HepG2 (cell line): ENCODE results near the gene DHX36. TPM values are rescaled to one million over a fixed set of nuclear protein-coding genes. Genes with fewer than 3 reads are reported as not detected.
A peak's percentile ranks its signal among the peaks of the same experiment; 100 is the strongest.

Experiments used
- ATF5 ChIP-seq: sonication (generic); formaldehyde crosslinking; IDR thresholded peaks from 2 replicates; pipeline ENCODE4 v1.4.0; 2020; ENCODE audit warnings: mild to moderate bottlenecking, low read depth, missing genetic modification reagents
- CAMTA2 ChIP-seq: sonication (generic); formaldehyde crosslinking; IDR thresholded peaks from 2 replicates; pipeline ENCODE4 v1.4.0; 2020; ENCODE audit warnings: mild to moderate bottlenecking, missing genetic modification reagents, borderline replicate concordance
- CEBPG ChIP-seq: IDR thresholded peaks from 2 replicates; pipeline ENCODE4 v1.6.1; 2016
- E2F1 ChIP-seq: sonication (generic); formaldehyde crosslinking; IDR thresholded peaks from 2 replicates; pipeline ENCODE4 v1.5.0; 2020; ENCODE audit warnings: missing genetic modification reagents
- GPN1 ChIP-seq: sonication (generic); formaldehyde crosslinking; IDR thresholded peaks from 2 replicates; pipeline ENCODE4 v1.5.1; 2020; ENCODE audit warnings: missing genetic modification reagents, borderline replicate concordance
- HOMEZ ChIP-seq: IDR thresholded peaks from 2 replicates; pipeline ENCODE4 v1.6.1; 2016; ENCODE audit warnings: low read depth
- KAT7 ChIP-seq: IDR thresholded peaks from 2 replicates; pipeline ENCODE4 v1.6.1; 2018; ENCODE audit warnings: borderline replicate concordance, missing compliant biosample characterization
- LCORL ChIP-seq, 2 experiments: fragments of 450-650 bp in 1 of 2; sonication (generic) in 1 of 2; formaldehyde crosslinking in 1 of 2; IDR thresholded peaks; 2 replicates each; pipeline versions ENCODE4 v1.5.0 to v1.6.1; 2017 to 2020; ENCODE audit warnings: antibody characterized with exemption in 1 of 2, missing genetic modification reagents in 1 of 2
- MED8 ChIP-seq: sonication (generic); formaldehyde crosslinking; IDR thresholded peaks from 2 replicates; pipeline ENCODE4 v1.8.1; 2023; ENCODE audit warnings: mild to moderate bottlenecking, missing genetic modification reagents; ENCODE audit not compliant: insufficient replicate concordance
- MEIS1 ChIP-seq: sonication (generic); formaldehyde crosslinking; IDR thresholded peaks from 2 replicates; pipeline ENCODE4 v1.9.0; 2021; ENCODE audit warnings: mild to moderate bottlenecking, missing genetic modification reagents, moderate library complexity, borderline replicate concordance
- MYPOP ChIP-seq: sonication (generic); formaldehyde crosslinking; IDR thresholded peaks from 2 replicates; pipeline ENCODE4 v1.8.1; 2023; ENCODE audit warnings: mild to moderate bottlenecking, moderate library complexity, missing genetic modification reagents
- NR3C1 ChIP-seq: sonication (generic); formaldehyde crosslinking; IDR thresholded peaks from 2 replicates; pipeline ENCODE4 v1.4.0; 2020; ENCODE audit warnings: missing genetic modification reagents
- PHF8 ChIP-seq: sonication (generic); formaldehyde crosslinking; IDR thresholded peaks from 2 replicates; pipeline ENCODE4 v1.5.0; 2020; ENCODE audit warnings: missing genetic modification reagents
- PITX1 ChIP-seq: sonication (generic); formaldehyde crosslinking; IDR thresholded peaks from 2 replicates; pipeline ENCODE4 v1.5.1; 2020; ENCODE audit warnings: mild to moderate bottlenecking, missing genetic modification reagents
- SOX5 ChIP-seq: IDR thresholded peaks from 2 replicates; pipeline ENCODE4 v1.6.1; 2016; ENCODE audit warnings: borderline replicate concordance
- TARDBP ChIP-seq: sonication (generic); formaldehyde crosslinking; IDR thresholded peaks from 2 replicates; pipeline ENCODE4 v1.8.0; 2022; ENCODE audit warnings: mild to moderate bottlenecking, missing genetic modification reagents
- ZBTB10 ChIP-seq: sonication (generic); formaldehyde crosslinking; IDR thresholded peaks from 2 replicates; pipeline ENCODE4 v1.4.0; 2020; ENCODE audit warnings: missing genetic modification reagents, borderline replicate concordance
- ZBTB14 ChIP-seq: sonication (generic); formaldehyde crosslinking; IDR thresholded peaks from 2 replicates; pipeline ENCODE4 v1.4.0; 2020; ENCODE audit warnings: missing genetic modification reagents
- polyA plus RNA-seq, 8 experiments: library from polyadenylated mRNA; depleted of rRNA in 3 of 8; stranded (reverse) in 7 of 8; unstranded in 1 of 8; fragments of >200 nt; fragmentation: Illumina TruSeq in 4 of 8; extraction: Trizol in 4 of 8; gene quantifications; 2 replicates each; pipeline versions ENCODE4 v1.2.1 to v1.2.3, GENCODE V29; 2011 to 2016; ENCODE audit warnings: low read depth in 4 of 8, missing spikeins in 1 of 8, mixed read lengths in 1 of 8; ENCODE audit not compliant: insufficient read depth in 1 of 8
- total RNA-seq, 5 experiments: library from RNA; depleted of rRNA; stranded (reverse); fragments of >200 nt; fragmentation: Illumina TruSeq; extraction: Trizol; gene quantifications; 2 replicates each; pipeline ENCODE4 v1.2.3, GENCODE V29; 2016; ENCODE audit warnings: low read depth in 1 of 5

The DHX36 gene
- total and polyA plus RNA-seq, 2 of the 13 experiments (the other 11 are each of a cell fraction or from before 2014, with no cell fraction given) = 30.3 to 44.2 TPM

- TF ChIP-seq NR3C1 (CRISPR knock-in tag) (no peak), MED8 (CRISPR knock-in tag) (no peak), LCORL (IDR thresholded peaks at IDR 0.05) (no peak), LCORL (CRISPR knock-in tag; IDR thresholded peaks at IDR 0.05) (peak; percentile 73), E2F1 (CRISPR knock-in tag) (no peak), CEBPG (CRISPR knock-in tag) (no peak), GPN1 (CRISPR knock-in tag) (no peak), ZBTB10 (CRISPR knock-in tag) (no peak), SOX5 (CRISPR knock-in tag) (0 out of 2 replicates have a peak, but pooled peaks have one; percentile 19), MYPOP (CRISPR knock-in tag) (no peak), CAMTA2 (CRISPR knock-in tag) (0 out of 2 replicates have a peak, but pooled peaks have one; percentile 61), ATF5 (no peak), HOMEZ (peak; percentile 72; the same call in 1 of the 2 replicates), PITX1 (CRISPR knock-in tag) (no peak), TARDBP (CRISPR knock-in tag) (0 out of 2 replicates have a peak, but pooled peaks have one; percentile 36), ZBTB14 (CRISPR knock-in tag) (no peak), MEIS1 (CRISPR knock-in tag) (peak; percentile 55; the same call in 1 of the 2 replicates), PHF8 (CRISPR knock-in tag) (peak; percentile 84), KAT7 (peak; percentile 41; the same call in 1 of the 2 replicates)
Observed at GRCh38 chr3:154323891-154324738, at the start of gene DHX36 (continued).
